Body of pancreas (tissue), 4 donors: ENCODE data around the gene VAV2. TPM values are rescaled to one million over a fixed set of nuclear protein-coding genes. Genes with fewer than 3 reads are reported as not detected.
A peak's percentile ranks its signal among the peaks of the same experiment; 100 is the strongest.

ENCODE experiments used
- ATAC-seq: fragments of 150-250 bp; one replicate; pipeline ENCODE4 v1.9.1; 2016
- DNase-seq, 4 donors: peaks; one replicate each; pipeline ENCODE4 v3.0.0-alpha.2; 2019
- H3K27ac ChIP-seq, 4 donors: fragments of 200-600 bp; sonication (generic); 1 replicate in 3 of 4; 2 replicates in 1 of 4; pipeline versions ENCODE4 v1.5.1 to v1.6.1; 2016 to 2019; ENCODE audit warnings: mild to moderate bottlenecking in 1 of 4, mixed read lengths in 1 of 4, moderate library complexity in 1 of 4
- H3K27me3 ChIP-seq, 2 donors: fragments of 200-600 bp; sonication (generic); one replicate each; pipeline ENCODE4 v1.6.0; 2016; ENCODE audit warnings: mild to moderate bottlenecking in 1 of 2
- H3K36me3 ChIP-seq, 2 donors: fragments of 200-600 bp; sonication (generic); replicated peaks in 1 of 2; 2 replicates each; pipeline ENCODE4 v1.5.1; 2016; ENCODE audit warnings: low read depth in 2 of 2; ENCODE audit not compliant: insufficient read depth in 1 of 2
- H3K4me1 ChIP-seq: fragments of 200-600 bp; sonication (generic); one replicate; pipeline ENCODE4 v1.6.0; 2016
- H3K4me3 ChIP-seq, 2 donors: fragments of 200-600 bp; sonication (generic); 1 replicate in 1 of 2; 2 replicates in 1 of 2; pipeline ENCODE4 v1.5.1; 2016 to 2019
- H3K9me3 ChIP-seq, 3 donors: fragments of 200-600 bp; sonication (generic); 1 replicate in 2 of 3; 2 replicates in 1 of 3; pipeline ENCODE4 v1.5.1; 2016
- CTCF ChIP-seq, 7 experiments: fragments of 450-650 bp in 4 of 7; fragments of 200-600 bp in 3 of 7; sonication (generic) in 3 of 7; IDR thresholded peaks; one replicate each; pipeline ENCODE4 v1.5.1; 2016 to 2019; ENCODE audit warnings: antibody characterized with exemption in 7 of 7
- POLR2A ChIP-seq, 3 donors: fragments of 450-650 bp; IDR thresholded peaks; one replicate each; pipeline ENCODE4 v1.6.1; 2016; ENCODE audit warnings: antibody characterized with exemption in 3 of 3, mild to moderate bottlenecking in 2 of 3
- WGBS, 2 donors: methylation state at CpG; one replicate each; pipeline ENCODE4 v1.1.5; 2017; 5-methylcytosine and 5-hydroxymethylcytosine counted together
- intact Hi-C: fragments of 100-400 bp; cut with DNase I; formaldehyde crosslinking; loops from one replicate; pipeline ENCODE4 v1.15.1; 2023
- total RNA-seq, 2 donors: library from RNA; depleted of rRNA; stranded (reverse); fragments of >200 nt; gene quantifications; one replicate each; pipeline ENCODE4 v1.1.0, GENCODE V29; 2016

VAV2 gene
- total RNA-seq, 2 donors from 2014 or later = 31.6 to 32.3 TPM

- WGBS, 2 donors = 88 to 92% methylated on average over 8 of the region's 8 CpGs
- intact Hi-C loops = no loop called here
- no peak for DNase-seq
Measured at GRCh38 chr9:134026981-134027380, 34.9 kb upstream of the VAV2 start.

GRCh38 chr9:134026581-134026980 lies 34.5 kb upstream of the VAV2 start:
- ATAC-seq (no peak), DNase-seq (no peak)
- Histone ChIP-seq H3K9me3 (no peaks in the 10 kb centered on the region), H3K27ac (no peak overlapping the region), H3K4me3 (no peak overlapping the region), H3K27me3 (no peaks in the 10 kb centered on the region), H3K36me3 (peaks cover under 1 to 2% of the 10 kb centered on the region in 2 donors), H3K4me1 (peaks cover 7% of the 10 kb centered on the region)
- intact Hi-C loops = no loop called here
- TF ChIP-seq POLR2A (IDR thresholded peaks at IDR 0.05) (no peak), CTCF (IDR thresholded peaks at IDR 0.05) (no peak)
- 85 to 89% methylated on average over 16 to 18 of the region's 18 CpGs for WGBS, 2 donors

More at GRCh38 chr9:134026981-134027380, 34.9 kb upstream of the VAV2 start:
- Histone ChIP-seq H3K36me3 (peaks cover 3 to 5% of the 10 kb centered on the region in 2 donors), H3K4me1 (peaks cover 7% of the 10 kb centered on the region), H3K27ac (no peak overlapping the region), H3K4me3 (no peak overlapping the region), H3K27me3 (no peaks in the 10 kb centered on the region), H3K9me3 (no peaks in the 10 kb centered on the region)
- TF ChIP-seq POLR2A (IDR thresholded peaks at IDR 0.05) = no peak
- ATAC-seq = no peak

DNA sequence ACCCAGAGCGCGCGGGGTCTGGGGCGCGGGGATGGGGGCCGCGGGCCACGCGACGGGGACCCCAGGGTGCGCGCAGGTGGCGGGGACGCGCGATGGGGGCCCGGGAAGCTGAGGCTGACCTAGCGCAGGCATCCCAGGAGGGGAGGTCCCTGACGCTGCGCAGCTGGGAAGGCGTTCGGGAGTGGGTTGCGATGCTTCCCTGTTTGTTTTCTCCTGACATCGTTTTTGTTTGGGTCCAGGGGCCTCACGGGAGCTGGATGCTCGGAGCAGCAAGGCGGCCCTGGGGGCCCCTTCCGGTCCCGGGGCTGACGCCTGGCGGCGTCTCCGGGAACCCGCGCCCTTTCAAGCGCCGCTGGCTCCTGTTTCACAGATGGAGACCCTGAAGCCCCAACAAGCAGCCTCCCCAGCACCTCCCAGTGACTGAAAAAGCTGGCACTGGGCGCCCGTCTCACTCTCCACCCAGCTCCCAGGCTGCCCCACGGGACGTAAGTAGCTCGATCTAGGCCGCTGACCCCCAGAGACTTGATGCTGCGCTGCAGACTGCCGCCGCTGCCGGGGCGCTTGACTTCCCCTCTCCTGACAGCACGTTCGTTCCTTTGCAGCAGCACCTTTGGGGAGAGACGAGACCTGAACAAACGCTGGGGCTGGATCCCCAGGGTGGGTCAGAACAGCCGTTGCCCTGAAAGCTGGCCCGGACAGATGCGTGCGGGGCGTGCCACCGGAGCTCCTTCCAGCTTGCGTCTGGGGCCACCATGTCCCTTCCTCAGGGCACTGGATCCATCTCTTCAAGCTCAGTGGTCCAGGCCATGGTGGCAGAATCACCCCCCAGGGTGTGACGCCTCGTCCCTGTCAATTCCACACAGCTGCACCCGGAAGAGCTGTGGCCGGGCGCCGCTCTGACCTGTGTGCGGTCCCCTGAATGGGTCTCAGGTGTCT lies 33.8 kb upstream of the VAV2 start:
- H3K9me3 ChIP-seq = no peaks in the 10 kb centered on the region
- intact Hi-C loops = no loop called here
- 20 to 93% methylated on average over 7 to 58 of the region's 66 CpGs for WGBS, 2 donors
- H3K27me3 ChIP-seq = no peaks in the 10 kb centered on the region
- TF ChIP-seq POLR2A (IDR thresholded peaks at IDR 0.05) (no peak), CTCF (IDR thresholded peaks at IDR 0.05) (peak in 1 of 7 experiments; percentile 3)
- DNase-seq (peak; percentile 30 to 40 (median 35)), ATAC-seq (peak; percentile 5)
- H3K4me3 ChIP-seq = peak overlapping the region; percentile 65 to 82
- peak overlapping the region in 2 of 4 donors; percentile 62 to 63 for H3K27ac ChIP-seq
- no peaks in the 10 kb centered on the region for H3K36me3 ChIP-seq
- H3K4me1 ChIP-seq = peaks cover 7% of the 10 kb centered on the region

- intact Hi-C loops = no loop called here
- 2 to 8% methylated on average over 6 to 34 of the region's 43 CpGs for WGBS, 2 donors
- H3K4me1 ChIP-seq = peaks cover 7% of the 10 kb centered on the region
- no peak for TF ChIP-seq CTCF (IDR thresholded peaks at IDR 0.05)
- no peak for TF ChIP-seq POLR2A (IDR thresholded peaks at IDR 0.05)
- peak; percentile 97 for ATAC-seq
- no peaks in the 10 kb centered on the region for H3K36me3 ChIP-seq
- DNase-seq = peak; percentile 96 to 98 (median 98)
- no peaks in the 10 kb centered on the region for H3K27me3 ChIP-seq
- H3K9me3 ChIP-seq = no peaks in the 10 kb centered on the region
- H3K4me3 ChIP-seq = peak within 1 kb of the TSS; percentile 65 to 82
- H3K27ac ChIP-seq = peak within 1 kb of the TSS in 2 of 4 donors; percentile 62 to 63
Measured at GRCh38 chr9:134024828-134025605, 32.9 kb upstream of the VAV2 start, which contains the start of gene BRD3OS. Gene BRD3OS, plus strand, starts transcription at chr9:134025481. Its CDS starts 1,267 bp downstream, at chr9:134026748.
